SK-N-MC (cell line): ENCODE measurements around the gene OR7C1.
"Not testable (repeated sequence)": the region's sequence is repeated elsewhere in the genome, so short reads cannot be mapped to it uniquely, and the experiment has no call there.

Source experiments
- DNase-seq: peaks from one replicate; pipeline ENCODE4 v3.0.0-alpha.2; 2011; ENCODE audit warnings: low read depth, low spot score
- H3K27ac ChIP-seq: fragments of 200-600 bp; sonication (generic); 2 replicates; pipeline ENCODE4 v1.5.1; 2016; ENCODE audit warnings: mixed run types
- H3K36me3 ChIP-seq: fragments of 200-600 bp; sonication (generic); 2 replicates; pipeline ENCODE4 v1.6.1; 2017; ENCODE audit warnings: antibody characterized with exemption, low read length, mixed read lengths; ENCODE audit not compliant: insufficient read depth
- H3K4me3 ChIP-seq: fragments of 200-600 bp; sonication (generic); 2 replicates; pipeline ENCODE4 v1.5.1; 2016
- H3K9ac ChIP-seq: fragments of 200-600 bp; sonication (generic); 2 replicates; pipeline ENCODE4 v1.8.0; 2017; ENCODE audit warnings: mixed run types, mixed read lengths; ENCODE audit not compliant: insufficient read length
- H3K9me3 ChIP-seq: fragments of 200-600 bp; sonication (generic); 2 replicates; pipeline ENCODE4 v1.6.1; 2017; ENCODE audit warnings: low read depth, mild to moderate bottlenecking, antibody characterized with exemption, low read length, moderate library complexity, mixed read lengths
- EZH2 ChIP-seq: fragments of 200-600 bp; sonication (generic); IDR thresholded peaks from one replicate; pipeline ENCODE4 v1.6.1; 2017; ENCODE audit warnings: antibody characterized with exemption
- FOXP2 ChIP-seq: optimal IDR thresholded peaks from 2 replicates; pipeline ENCODE3; 2011; ENCODE audit warnings: mild to moderate bottlenecking, moderate library complexity; ENCODE audit not compliant: insufficient read depth; ENCODE audit errors: extremely low read length, control extremely low read depth
- POLR2AphosphoS5 ChIP-seq: IDR thresholded peaks from 2 replicates; pipeline ENCODE4 v1.6.1; 2012; ENCODE audit warnings: mild to moderate bottlenecking, low read depth, low read length, borderline replicate concordance

Gene OR7C1

GRCh38 chr19:14770944-14771839 is 63.8 kb downstream of the OR7C1 start:
- TF ChIP-seq POLR2AphosphoS5 = no peak
- Histone ChIP-seq H3K9ac (no peak overlapping the region), H3K27ac (no peak overlapping the region), H3K4me3 (no peak overlapping the region), H3K36me3 (no peaks in the 10 kb centered on the region; the same call in 1 of the 2 replicates), H3K9me3 (no peaks in the 10 kb centered on the region)
- DNase-seq = no peak

- Histone ChIP-seq H3K27ac (no peak overlapping the region), H3K36me3 (no peaks in the 10 kb centered on the region; the same call in 1 of the 2 replicates), H3K9ac (no peak overlapping the region), H3K9me3 (no peaks in the 10 kb centered on the region), H3K4me3 (no peak overlapping the region)
- no peak for TF ChIP-seq POLR2AphosphoS5
- no peak for TF ChIP-seq EZH2
- TF ChIP-seq FOXP2 = no peak
- no peak for DNase-seq
Observed at GRCh38 chr19:14770136-14770535, 64.8 kb downstream of the OR7C1 start.

GRCh38 chr19:14769201-14769600 is 65.8 kb downstream of the OR7C1 start:
- Histone ChIP-seq H3K9me3 (no peaks in the 10 kb centered on the region), H3K9ac (no peak overlapping the region), H3K27ac (no peak overlapping the region), H3K4me3 (no peak overlapping the region), H3K36me3 (no peaks in the 10 kb centered on the region; the same call in 1 of the 2 replicates)
- TF ChIP-seq FOXP2 (no peak), POLR2AphosphoS5 (no peak), EZH2 (no peak)
- DNase-seq = no peak

GRCh38 chr19:14768001-14768400 is 67.0 kb downstream of the OR7C1 start:
- Histone ChIP-seq H3K27ac (no peak overlapping the region), H3K36me3 (no peaks in the 10 kb centered on the region; the same call in 1 of the 2 replicates)

GRCh38 chr19:14767466-14767971 is 67.5 kb downstream of the OR7C1 start:
- TF ChIP-seq EZH2 (no peak), POLR2AphosphoS5 (no peak), FOXP2 (no peak)
- no peak overlapping the region for H3K4me3 ChIP-seq
- H3K9ac ChIP-seq = no peak overlapping the region
- no peaks in the 10 kb centered on the region for H3K9me3 ChIP-seq
- no peak for DNase-seq
- H3K36me3 ChIP-seq = no peaks in the 10 kb centered on the region; the same call in 1 of the 2 replicates
- no peak overlapping the region for H3K27ac ChIP-seq

More at GRCh38 chr19:14768001-14768400, 67.0 kb downstream of the OR7C1 start:
- H3K4me3 ChIP-seq = no peak overlapping the region
- H3K9ac ChIP-seq = no peak overlapping the region
- H3K9me3 ChIP-seq = no peaks in the 10 kb centered on the region
- no peak for DNase-seq
- TF ChIP-seq EZH2 (no peak), FOXP2 (no peak), POLR2AphosphoS5 (no peak)

GRCh38 chr19:14765841-14766240 is 69.1 kb downstream of the OR7C1 start:
- not testable (repeated sequence) for DNase-seq, H3K27ac ChIP-seq, H3K4me3 ChIP-seq, H3K9me3 ChIP-seq, H3K9ac ChIP-seq, H3K36me3 ChIP-seq

- H3K27ac ChIP-seq, H3K4me3 ChIP-seq, H3K9ac ChIP-seq, DNase-seq, H3K36me3 ChIP-seq, H3K9me3 ChIP-seq: not testable (repeated sequence)
Observed at GRCh38 chr19:14765403-14765802, 69.6 kb downstream of the OR7C1 start.

GRCh38 chr19:14764401-14764800 is 70.6 kb downstream of the OR7C1 start:
- TF ChIP-seq FOXP2 (no peak), POLR2AphosphoS5 (no peak), EZH2 (no peak)
- Histone ChIP-seq H3K9me3 (no peaks in the 10 kb centered on the region), H3K4me3 (no peak overlapping the region), H3K36me3 (no peaks in the 10 kb centered on the region; the same call in 1 of the 2 replicates), H3K27ac (no peak overlapping the region), H3K9ac (no peak overlapping the region)
- no peak for DNase-seq
